HG03571 (cell line): ENCODE results near the gene TRAF3IP1.

Experiments used
- ATAC-seq: cut with Tn5 transposase; IDR thresholded peaks from one replicate; pipeline ENCODE4 v1.9.1; 2021; ENCODE audit not compliant: unreplicated experiment

TRAF3IP1 gene

DNA sequence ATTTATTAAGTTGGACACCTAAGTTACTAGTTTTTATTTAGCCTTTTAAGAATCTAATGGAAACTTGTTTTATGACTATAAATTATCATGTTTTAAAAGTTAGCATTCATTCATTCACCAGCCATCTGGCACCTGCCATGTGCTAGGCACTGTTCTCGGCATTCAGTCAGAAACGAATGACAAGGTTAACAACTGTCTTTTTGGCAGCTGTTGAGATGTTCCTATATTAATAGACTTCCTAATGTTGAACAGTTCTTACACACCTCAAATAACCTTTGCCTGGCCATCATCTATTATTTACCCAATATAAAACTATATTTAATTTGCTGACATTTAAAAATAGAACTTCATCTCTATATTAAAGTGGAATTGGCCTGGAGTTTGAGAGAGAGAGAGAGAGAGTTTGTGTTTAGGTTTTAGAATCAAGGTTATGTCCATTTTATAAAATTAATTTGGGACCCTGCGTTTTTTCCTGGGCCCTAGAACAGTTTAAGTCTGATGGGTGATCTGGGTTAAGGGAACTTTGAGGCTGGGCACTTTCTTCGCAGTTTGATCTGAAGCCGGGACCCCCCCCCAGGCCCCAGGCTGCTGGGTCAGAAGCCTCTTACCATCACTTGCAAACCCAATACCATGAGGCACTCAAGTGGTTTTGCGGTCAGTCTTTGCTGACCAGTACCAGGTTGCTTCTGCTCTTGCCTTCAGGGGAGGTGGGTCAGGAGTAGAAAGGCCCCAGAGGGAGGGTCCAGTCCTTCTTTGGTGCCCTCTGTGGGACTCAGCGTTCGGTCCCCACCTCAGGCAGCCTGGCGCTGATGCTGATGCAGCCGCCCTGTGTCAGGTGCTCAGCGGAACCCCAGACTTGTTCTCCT lies 58.1 kb downstream of the TRAF3IP1 start:
- no peak for ATAC-seq

DNA sequence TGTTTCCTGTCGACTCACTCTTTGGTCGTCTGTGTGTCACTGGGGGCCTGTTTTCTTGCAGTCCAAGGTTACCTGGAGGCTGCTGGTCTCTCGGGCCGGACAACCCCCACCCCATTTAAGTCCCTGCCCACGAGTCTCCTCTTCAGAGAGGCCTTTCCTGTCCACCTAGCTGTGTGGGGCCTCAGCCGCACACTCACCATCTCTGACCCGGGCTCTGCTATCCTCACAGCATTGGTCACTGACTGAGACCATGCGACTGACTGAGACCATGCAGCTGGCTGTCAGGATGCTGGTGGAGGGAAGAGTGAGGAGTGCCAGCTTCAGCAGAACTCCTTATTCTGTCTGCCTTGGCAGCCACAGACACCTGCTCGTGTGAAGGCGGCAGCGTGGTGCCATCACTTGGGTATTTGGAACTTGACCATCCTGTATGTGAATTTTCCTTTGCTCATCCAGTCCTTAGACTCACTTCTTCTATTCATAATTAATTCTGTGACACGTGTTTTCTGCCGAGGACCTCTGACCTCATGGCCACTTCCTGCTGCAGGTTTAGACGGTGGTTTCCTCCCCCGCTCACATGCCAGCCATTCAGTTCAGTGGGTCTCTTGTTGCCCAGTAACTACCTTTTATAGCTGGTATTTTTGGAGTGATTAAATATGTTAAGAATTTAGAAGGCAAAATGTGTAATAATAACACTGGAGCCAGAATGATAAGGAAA lies 58.9 kb downstream of the TRAF3IP1 start:
- no peak for ATAC-seq

DNA sequence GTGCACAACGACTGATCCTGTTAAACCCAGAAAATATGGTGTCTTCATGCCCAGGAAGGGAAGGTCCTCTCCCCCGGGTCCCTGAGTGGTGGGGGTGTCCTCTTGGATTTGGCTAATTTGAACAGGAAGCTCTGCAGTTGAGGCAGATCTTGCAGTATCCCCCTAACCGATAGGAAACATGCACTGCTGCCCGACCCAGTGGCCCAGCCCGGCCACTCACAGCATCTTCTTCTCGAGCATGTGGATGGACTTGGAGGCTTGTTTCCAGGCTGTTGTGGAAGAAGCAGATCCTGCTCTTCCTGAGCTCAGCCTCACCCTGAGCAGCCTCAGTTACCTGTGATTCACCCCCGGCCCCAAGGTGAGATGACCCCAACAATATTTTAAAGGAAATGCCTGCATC lies 60.0 kb downstream of the TRAF3IP1 start:
- ATAC-seq = no peak

DNA sequence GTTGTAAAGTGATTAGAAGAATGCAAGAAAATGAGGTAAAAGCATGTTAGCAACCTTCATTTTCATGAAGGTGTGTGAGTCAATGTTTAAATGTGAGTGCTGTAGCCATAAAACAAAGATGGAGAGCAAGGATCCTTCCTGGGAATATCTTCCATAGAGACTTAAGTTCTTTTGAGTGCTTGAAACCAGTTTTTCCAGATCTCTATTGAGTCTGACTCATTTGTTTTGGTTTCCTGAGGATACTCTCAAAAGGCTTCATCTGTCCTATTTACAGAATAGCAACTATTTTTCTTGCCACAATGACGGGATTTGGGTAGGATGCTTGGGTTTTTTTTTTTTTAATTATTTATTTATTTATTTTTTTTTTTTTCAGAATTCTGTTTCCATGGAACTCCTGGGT lies 60.5 kb downstream of the TRAF3IP1 start:
- no peak for ATAC-seq

DNA sequence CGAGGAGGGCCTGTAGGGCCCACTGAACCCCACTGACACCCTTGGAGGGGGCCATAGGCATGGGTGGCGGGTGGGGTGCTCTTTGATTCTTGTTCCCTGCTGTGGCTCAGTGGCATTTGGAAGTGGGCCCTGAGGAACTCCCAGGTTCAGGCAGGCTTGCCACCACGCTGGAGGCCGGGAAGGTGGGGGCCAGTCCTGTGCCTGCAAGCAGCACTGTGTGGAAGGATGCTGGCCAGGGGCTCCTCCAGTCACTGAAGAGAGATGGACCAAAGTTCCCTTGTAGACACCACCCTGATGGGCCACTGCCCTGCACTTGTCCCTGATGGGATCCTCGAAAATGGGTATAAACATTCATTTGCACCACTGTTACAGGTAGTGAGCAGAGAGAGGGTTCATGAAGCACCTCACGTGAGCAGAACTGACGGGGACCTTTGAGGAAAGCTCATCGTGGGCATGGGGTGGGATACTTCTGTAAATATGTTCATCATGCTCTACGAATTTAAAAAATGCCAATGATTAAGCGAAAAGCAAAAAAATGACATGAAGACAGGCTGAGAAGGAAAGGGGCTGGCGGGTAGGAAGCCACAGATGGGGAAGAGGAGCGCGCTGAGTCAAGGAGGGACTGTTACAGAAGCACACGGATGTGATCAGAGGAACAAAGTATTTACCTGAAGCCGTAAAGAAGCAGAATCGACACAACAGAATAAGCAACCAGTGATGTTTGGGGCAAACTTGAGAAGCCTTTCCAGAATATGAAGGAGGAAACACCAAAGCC lies 61.2 kb downstream of the TRAF3IP1 start:
- no peak for ATAC-seq

DNA sequence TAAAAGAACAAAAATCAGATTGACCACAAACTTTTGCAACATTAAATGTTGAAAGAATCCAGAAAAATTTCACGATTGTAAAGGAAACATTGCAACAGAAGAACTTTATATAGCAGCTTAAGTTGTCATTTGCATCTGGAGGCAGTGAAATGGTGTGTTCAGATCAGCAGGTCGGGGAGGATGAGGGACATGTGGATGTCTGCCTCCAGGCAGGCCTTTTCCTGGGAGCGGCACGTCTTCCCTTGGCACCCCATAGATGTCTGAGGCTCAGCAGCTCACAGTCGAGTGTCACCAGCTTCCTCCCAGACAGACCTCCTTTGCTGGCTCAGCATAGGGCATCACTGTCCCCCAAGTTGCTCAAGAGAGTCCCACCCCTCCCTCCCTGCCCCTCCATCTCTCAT lies 62.1 kb downstream of the TRAF3IP1 start:
- ATAC-seq = no peak

DNA sequence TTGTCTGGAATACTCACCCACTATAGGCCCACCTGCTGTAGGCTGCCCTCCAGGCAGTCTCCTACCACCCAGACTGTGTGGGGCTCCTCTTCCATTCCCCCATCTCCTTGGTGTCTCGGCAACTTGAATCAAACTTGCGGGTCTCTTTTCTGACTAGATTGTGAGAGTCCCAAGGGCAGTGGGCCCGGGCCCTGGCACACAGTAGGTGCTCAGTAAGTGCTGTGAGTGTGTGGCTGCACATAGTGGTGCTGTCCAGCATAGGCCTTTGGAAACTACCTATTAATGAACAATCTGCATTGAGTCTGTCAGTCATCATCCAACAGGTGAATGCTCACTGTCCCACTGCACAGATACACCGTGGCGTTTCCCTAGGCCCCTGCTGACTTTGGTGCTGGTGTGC lies 62.8 kb downstream of the TRAF3IP1 start:
- no peak for ATAC-seq

DNA sequence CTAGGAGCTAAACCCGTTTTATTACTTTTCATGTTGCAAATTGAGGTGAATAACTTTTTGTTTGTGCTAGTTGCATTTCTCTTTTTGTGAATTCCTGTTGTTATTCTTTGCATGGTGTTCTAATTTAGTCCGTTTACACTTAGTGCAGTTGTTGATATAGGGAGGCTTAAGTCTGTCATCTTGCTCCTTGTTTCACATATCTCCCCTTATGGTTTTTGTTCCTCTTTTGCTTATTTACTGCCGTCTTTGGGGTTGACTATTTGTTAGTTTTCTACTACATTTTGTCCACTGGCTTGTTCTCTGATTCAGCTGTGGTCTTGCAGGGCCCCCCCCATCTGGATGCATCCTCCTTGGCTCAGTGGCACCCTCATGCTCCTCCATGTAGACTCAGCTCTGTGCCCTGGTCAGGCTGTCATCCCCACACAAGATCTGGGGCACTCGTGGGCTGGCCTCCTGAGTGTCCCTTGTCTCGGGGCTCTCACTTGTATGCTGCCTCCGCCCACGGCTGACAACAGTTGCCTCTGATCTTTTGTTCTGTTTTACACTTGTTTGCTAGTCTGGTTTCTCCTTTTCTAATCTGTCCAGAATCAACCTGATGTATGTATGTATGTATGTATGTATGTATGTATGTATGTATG lies 63.5 kb downstream of the TRAF3IP1 start:
- no peak for ATAC-seq

DNA sequence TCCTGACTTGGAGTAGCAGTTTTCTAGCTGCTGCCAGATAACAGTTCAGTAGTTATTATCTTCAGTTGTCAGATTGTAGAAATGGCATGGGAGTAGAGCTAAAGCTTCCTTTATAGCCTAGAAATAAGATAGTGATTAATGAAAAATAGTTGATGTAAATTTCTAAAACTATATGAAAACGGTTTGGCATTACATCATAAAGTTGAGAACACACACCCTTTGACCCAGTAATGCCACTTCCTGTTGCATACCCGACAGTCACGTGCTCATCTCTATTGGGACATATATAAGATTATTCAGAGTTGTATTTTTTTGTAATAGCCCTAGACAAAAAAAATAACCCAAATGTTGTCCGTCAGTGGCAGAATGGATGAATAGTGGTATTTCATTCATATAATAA lies 67.0 kb downstream of the TRAF3IP1 start:
- ATAC-seq = no peak

DNA sequence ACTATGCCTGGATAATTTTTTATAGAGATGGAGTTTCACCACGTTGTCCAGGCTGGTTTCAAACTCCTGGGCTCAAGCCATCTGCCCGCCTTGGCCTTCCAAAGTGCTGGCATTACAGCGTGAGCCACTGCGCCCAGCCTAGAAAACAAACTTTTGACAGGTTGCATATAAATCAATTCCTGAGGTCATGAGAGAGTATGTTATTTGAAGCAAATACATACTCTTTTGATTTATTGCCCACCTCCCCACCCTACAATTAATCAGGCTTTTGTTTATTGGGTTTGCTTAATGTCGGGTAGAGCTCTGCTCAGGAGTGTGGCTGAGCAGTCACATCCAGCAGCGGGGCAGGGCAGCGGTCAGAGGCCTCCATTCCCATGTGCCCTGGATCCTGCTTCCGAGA lies 68.5 kb downstream of the TRAF3IP1 start:
- ATAC-seq = no peak

DNA sequence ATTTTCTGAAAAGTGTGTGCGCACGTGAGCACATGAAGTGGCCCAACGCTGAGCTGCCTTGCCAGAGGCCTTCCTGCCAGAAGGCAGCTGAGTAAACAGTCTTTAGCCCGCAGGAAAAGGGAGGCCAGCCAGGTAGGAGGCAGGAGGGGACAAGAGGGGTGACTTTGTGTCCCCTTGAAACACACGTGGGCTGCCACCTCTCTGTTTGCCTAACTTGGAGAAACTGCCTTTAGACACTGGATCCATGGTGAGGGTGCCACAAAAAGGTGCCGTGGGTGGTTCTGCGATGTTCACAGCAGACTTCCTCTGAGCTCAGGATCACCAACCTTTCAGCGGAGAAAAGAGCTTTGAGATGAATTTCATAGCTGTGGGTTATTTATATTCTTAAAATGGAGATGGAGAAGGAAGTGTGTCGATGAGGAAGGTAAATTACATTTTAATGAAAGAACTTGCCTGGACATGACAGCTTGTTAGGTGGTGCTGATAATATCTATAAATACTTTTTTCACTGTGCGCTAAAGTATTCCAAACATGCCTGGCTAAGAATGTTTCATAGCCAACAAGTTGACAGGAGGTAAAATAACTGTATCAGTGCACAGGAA lies 69.8 kb downstream of the TRAF3IP1 start:
- ATAC-seq = no peak

DNA sequence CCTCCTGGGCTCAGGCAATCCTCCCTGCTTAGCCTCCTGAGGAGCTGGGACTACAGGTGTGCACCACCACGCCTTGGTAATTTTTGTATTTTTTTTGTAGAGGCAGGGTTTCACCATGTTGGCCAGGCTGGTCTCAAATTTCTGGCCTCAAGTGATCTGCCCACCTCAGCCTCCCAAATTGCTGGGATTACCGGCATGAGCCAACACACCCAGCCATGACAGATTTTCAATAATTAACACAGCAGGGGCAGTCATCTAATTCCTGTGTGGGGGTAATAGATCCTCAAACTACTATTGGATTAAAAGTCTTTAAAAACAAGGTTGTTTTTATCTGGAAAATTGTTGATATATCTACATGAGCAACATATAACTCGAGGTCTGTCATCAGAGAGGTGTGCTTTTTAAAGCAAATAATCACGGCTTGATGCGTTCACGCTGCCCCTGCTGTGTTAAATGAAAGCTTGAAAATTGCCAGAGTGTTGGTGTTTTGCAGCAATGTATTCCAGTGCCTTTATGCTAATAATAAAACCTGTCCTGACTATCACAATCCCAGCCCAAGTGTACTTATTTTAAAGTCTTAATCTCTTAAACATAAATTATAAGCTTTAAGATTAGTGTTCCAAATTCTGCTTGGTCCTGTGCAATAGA lies 70.8 kb downstream of the TRAF3IP1 start:
- no peak for ATAC-seq

DNA sequence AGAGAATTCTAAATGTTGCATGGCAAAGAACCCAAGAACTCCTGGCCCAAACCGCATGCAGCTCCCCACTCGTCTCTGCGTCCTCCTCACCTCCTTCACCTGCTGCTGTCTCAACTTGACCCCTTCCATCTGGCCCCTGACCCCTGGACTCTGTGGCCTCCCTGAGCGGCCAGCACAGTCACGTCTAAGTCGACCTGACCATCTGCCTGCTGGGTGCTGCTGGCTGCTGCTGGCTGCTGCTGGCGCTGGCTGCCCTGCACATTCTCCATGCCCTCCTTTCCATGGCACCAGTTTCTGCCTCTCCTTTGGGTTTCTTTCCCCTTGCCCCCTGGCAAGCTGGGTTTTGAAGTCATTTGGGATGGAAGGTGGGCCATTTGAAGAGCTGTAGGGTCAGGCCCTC lies 76.3 kb downstream of the TRAF3IP1 start:
- ATAC-seq = no peak

DNA sequence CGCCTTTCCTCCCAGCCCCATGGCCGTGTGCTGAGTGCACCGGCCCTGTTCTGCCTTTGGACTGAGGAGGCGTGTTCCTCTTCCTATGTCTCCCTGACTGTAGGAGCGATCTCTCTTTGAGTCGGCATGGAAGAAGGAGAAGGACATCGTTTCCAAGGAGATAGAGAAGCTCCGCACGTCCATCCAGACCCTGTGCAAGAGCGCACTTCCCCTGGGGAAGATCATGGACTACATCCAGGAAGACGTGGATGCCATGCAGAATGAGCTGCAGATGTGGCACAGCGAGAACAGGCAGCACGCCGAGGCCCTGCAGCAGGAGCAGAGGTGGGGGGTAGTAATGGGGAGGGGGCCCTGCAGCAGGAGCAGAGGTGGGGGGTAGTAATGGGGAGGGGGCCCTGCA lies 77.0 kb downstream of the TRAF3IP1 start:
- ATAC-seq = no peak

DNA sequence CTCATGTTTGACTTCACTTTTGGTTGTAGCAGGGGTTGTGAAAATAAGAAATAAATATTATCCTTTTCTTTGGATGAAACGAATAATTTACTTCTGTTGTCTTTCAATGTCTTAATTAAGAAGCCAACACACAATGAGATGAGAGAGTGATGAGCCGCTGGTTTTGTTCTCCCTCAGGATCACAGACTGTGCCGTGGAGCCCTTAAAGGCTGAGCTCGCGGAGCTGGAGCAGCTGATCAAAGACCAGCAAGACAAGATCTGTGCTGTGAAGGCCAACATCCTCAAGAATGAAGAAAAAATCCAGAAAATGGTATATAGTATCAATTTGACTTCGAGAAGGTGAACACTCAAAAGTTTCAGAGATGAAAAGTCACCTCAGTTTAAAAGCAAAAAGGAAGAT lies 78.3 kb downstream of the TRAF3IP1 start:
- no peak for ATAC-seq

DNA sequence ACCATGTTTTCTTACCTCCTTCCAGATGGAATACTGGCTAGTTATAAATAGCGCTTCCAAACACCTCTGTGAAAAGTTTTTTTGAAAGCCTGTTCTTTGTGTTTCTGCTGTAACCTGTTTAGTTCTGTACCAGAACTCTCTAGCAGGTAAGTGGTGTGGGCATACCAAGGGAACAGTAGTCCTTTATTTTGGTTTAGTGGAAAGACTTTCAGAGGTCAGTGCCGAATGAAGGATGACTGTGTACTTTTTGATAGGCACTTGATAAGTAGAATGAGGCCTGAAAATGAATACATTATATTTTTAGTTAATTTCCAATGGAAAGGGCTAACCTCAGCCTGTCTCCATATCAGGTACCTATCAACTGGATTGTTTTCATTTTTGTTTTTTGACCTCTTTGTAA lies 78.8 kb downstream of the TRAF3IP1 start:
- ATAC-seq = no peak

DNA sequence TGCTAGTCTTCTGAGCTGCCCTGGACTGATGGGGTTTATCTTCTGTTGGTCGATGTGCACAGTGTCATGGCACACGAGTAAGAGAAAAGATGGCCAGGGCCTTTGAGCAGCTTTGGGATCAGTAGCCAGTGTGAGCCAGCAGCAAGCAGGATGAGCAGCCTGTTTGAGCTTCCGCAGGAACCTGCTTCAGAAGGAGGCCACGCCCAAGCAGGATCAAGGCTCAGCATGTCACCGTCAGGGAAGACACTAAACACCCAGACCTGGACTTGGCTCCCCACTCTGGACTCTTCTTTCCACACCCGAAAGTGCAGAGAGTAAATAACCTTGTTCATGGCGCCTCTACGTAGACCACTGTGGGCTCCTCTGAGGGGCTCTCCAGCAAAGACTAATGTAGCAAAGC lies 81.2 kb downstream of the TRAF3IP1 start:
- ATAC-seq = no peak

DNA sequence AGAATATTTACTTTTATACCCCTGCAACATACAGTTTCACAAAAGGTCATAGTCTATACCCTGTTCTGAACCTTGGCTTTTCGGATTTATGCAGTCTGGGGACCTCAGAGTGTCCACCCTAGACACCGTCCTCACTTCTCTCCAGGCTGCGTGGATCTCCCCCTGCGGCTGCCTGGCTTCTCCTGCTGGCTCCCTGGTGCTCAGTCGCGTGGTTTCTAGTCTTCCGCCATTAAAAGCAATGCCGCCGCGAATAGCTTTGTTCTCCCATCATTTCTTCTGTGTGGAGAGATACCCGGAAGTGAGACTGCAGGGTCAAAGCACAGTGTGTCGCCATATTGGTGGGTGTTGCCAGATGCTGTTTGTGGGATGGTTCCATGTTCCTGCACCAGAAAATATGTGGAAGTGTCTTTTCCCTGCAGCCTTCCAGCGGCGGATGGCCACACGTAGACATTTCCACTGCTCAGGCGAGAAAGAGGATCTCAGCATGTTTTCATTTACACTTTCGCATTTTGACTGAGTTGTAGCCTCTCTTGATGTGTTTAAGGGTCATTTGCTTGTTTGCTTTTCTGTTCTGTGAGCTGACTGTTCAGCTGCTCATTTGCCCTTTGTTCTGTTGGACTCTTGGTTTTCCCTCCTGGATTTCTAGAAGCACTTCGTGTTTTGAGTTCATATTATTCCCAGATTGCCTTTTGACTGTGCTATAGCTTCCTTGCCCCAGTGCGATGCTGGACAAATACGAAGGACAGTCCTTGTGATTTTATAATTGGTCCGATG lies 83.5 kb downstream of the TRAF3IP1 start:
- ATAC-seq = no peak

DNA sequence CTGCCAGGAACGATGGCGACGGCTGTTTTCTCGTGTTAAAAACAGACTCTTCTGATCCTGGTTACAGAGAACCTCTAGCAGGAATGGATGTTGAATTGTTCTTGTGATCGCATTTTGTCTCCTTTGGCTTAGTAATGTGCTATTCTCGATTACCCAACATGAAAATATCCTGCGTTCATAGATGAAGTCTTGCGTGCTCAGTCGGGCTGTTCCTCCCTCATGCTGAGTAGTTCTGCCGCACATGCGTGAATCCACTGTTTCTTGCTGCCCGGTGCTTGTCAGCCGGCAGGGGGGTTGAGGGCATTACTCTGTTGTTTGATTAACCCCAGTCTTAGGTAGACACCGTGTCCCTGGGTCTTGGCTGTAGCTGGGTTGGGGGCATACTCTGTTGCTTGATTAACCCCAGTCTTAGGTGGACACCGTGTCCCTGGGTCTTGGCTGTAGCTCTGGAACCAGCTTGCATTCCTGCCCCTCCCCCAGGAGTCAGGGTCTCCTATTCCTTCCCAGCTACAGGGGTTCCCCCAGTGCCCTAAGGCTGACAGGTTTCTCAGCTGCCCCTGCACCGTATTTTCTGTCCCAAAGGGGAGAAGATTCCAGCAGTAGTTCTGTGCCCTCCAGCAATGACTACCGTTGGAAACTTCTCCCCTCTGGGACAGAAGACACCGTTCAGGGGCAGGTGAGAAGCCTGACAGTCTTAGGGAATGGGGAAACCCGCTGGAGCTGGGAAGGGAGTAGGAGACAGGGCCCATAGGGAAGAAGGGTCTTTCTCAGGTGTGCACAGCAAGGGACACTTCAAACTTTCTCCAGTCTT lies 84.3 kb downstream of the TRAF3IP1 start:
- ATAC-seq = no peak
